ENCODE data around the gene CATSPERB.

CATSPERB gene

GRCh38 chr14:91654836-91655235, 77.0 kb downstream of the CATSPERB start:
- no CpG with 5 or more reads among the region's 1 CpG for WGBS, 2 donors (ENCODE audit: extremely low coverage in 2 of 2, insufficient read length in 2 of 2, insufficient replicate concordance in 1 of 2)
- no peak overlapping the region for H4K91ac ChIP-seq (ENCODE audit: low read depth, low read length, poor library complexity)

GRCh38 chr14:91653451-91653850, 78.4 kb downstream of the CATSPERB start:
- H3K79me1 ChIP-seq (ENCODE audit: low read depth, low read length), result no peaks in the 10 kb centered on the region
- H3K4me3 ChIP-seq (ENCODE audit: low read length in 2 of 2), result no peak overlapping the region
- no peak overlapping the region for H2AK5ac ChIP-seq (ENCODE audit: low read depth, low read length)
- no peak overlapping the region for H4K91ac ChIP-seq (ENCODE audit: low read depth, low read length, poor library complexity)
- no peak overlapping the region for H3K18ac ChIP-seq (ENCODE audit: low read length)
- no peak overlapping the region for H2BK12ac ChIP-seq (ENCODE audit: low read length)
- no peak overlapping the region for H2BK120ac ChIP-seq (ENCODE audit: low read depth, low read length)
- no peaks in the 10 kb centered on the region for H3K27me3 ChIP-seq (ENCODE audit: control insufficient read depth in 3 of 3, insufficient read depth in 3 of 3, low read depth in 1 of 3, low read length in 3 of 3)
- H3K9ac ChIP-seq (ENCODE audit: low read depth, low read length, poor library complexity), result no peak overlapping the region
- H3K9me3 ChIP-seq (replicated peaks in 1 of 2; ENCODE audit: control insufficient read depth in 2 of 2, insufficient read depth in 1 of 2, low read depth in 1 of 2, low read length in 2 of 2), result no peaks in the 10 kb centered on the region
- no peak overlapping the region for H3K4ac ChIP-seq (ENCODE audit: low read length)
- H3K4me2 ChIP-seq (ENCODE audit: insufficient read depth, low read length, poor library complexity, severe bottlenecking), result no peak overlapping the region
- no peak overlapping the region for H4K8ac ChIP-seq (ENCODE audit: low read depth, low read length)
- no CpG with 5 or more reads among the region's 2 CpGs for whole genome bisulfite sequencing, 2 donors (ENCODE audit: extremely low coverage in 2 of 2, insufficient read length in 2 of 2, insufficient replicate concordance in 1 of 2)
- DNase-seq (ENCODE audit: low spot score), result no peak
- H3K14ac ChIP-seq (ENCODE audit: low read length), result no peak overlapping the region
- H3K27ac ChIP-seq (replicated peaks; ENCODE audit: low read length), result no peak overlapping the region
- H2BK15ac ChIP-seq (ENCODE audit: low read length), result no peak overlapping the region
- H2BK5ac ChIP-seq (ENCODE audit: low read length), result no peak overlapping the region
- no peaks in the 10 kb centered on the region for H3K4me1 ChIP-seq (ENCODE audit: control insufficient read depth in 2 of 2, insufficient read depth in 1 of 2, low read depth in 1 of 2, low read length in 2 of 2)
- no peak overlapping the region for H2AFZ ChIP-seq (ENCODE audit: low read length)
- H3K23ac ChIP-seq (ENCODE audit: low read depth, low read length, poor library complexity), result no peak overlapping the region
- H3K36me3 ChIP-seq (replicated peaks in 1 of 2; ENCODE audit: control insufficient read depth in 2 of 2, insufficient read depth in 2 of 2, low read length in 2 of 2), result no peaks in the 10 kb centered on the region

More at GRCh38 chr14:91654836-91655235, 77.0 kb downstream of the CATSPERB start:
- no peak overlapping the region for H3K14ac ChIP-seq (ENCODE audit: low read length)
- H3K23ac ChIP-seq (ENCODE audit: low read depth, low read length, poor library complexity), result no peak overlapping the region
- H3K9ac ChIP-seq (ENCODE audit: low read depth, low read length, poor library complexity), result no peak overlapping the region
- no peak overlapping the region for H2BK5ac ChIP-seq (ENCODE audit: low read length)
- H2AK5ac ChIP-seq (ENCODE audit: low read depth, low read length), result no peak overlapping the region
- H3K27me3 ChIP-seq (ENCODE audit: control insufficient read depth in 3 of 3, insufficient read depth in 3 of 3, low read depth in 1 of 3, low read length in 3 of 3), result no peaks in the 10 kb centered on the region
- no peak overlapping the region for H3K4me3 ChIP-seq (ENCODE audit: low read length in 2 of 2)
- no peak overlapping the region for H3K4ac ChIP-seq (ENCODE audit: low read length)
- no peak overlapping the region for H4K8ac ChIP-seq (ENCODE audit: low read depth, low read length)
- no peaks in the 10 kb centered on the region for H3K36me3 ChIP-seq (replicated peaks in 1 of 2; ENCODE audit: control insufficient read depth in 2 of 2, insufficient read depth in 2 of 2, low read length in 2 of 2)
- DNase-seq (ENCODE audit: low spot score), result no peak
- no peak overlapping the region for H2AFZ ChIP-seq (ENCODE audit: low read length)
- no peaks in the 10 kb centered on the region for H3K9me3 ChIP-seq (replicated peaks in 1 of 2; ENCODE audit: control insufficient read depth in 2 of 2, insufficient read depth in 1 of 2, low read depth in 1 of 2, low read length in 2 of 2)
- H3K4me1 ChIP-seq (ENCODE audit: control insufficient read depth in 2 of 2, insufficient read depth in 1 of 2, low read depth in 1 of 2, low read length in 2 of 2), result no peaks in the 10 kb centered on the region
- no peak overlapping the region for H2BK15ac ChIP-seq (ENCODE audit: low read length)
- H3K79me1 ChIP-seq (ENCODE audit: low read depth, low read length), result no peaks in the 10 kb centered on the region
- H2BK12ac ChIP-seq (ENCODE audit: low read length), result no peak overlapping the region
- H3K27ac ChIP-seq (replicated peaks; ENCODE audit: low read length), result no peak overlapping the region
- H2BK120ac ChIP-seq (ENCODE audit: low read depth, low read length), result no peak overlapping the region
- no peak overlapping the region for H3K4me2 ChIP-seq (ENCODE audit: insufficient read depth, low read length, poor library complexity, severe bottlenecking)
- H3K18ac ChIP-seq (ENCODE audit: low read length), result no peak overlapping the region

- Histone ChIP-seq H2AFZ (ENCODE audit: low read length) (no peak overlapping the region), H3K9me3 (replicated peaks in 1 of 2; ENCODE audit: control insufficient read depth in 2 of 2, insufficient read depth in 1 of 2, low read depth in 1 of 2, low read length in 2 of 2) (no peaks in the 10 kb centered on the region), H4K91ac (ENCODE audit: low read depth, low read length, poor library complexity) (no peak overlapping the region), H3K79me1 (ENCODE audit: low read depth, low read length) (no peaks in the 10 kb centered on the region), H3K4me1 (ENCODE audit: control insufficient read depth in 2 of 2, insufficient read depth in 1 of 2, low read depth in 1 of 2, low read length in 2 of 2) (no peaks in the 10 kb centered on the region), H3K4me3 (ENCODE audit: low read length in 2 of 2) (no peak overlapping the region), H3K18ac (ENCODE audit: low read length) (no peak overlapping the region), H2AK5ac (ENCODE audit: low read depth, low read length) (no peak overlapping the region), H4K8ac (ENCODE audit: low read depth, low read length) (no peak overlapping the region), H3K27me3 (ENCODE audit: control insufficient read depth in 3 of 3, insufficient read depth in 3 of 3, low read depth in 1 of 3, low read length in 3 of 3) (no peaks in the 10 kb centered on the region), H2BK120ac (ENCODE audit: low read depth, low read length) (no peak overlapping the region), H2BK5ac (ENCODE audit: low read length) (no peak overlapping the region), H2BK15ac (ENCODE audit: low read length) (no peak overlapping the region), H3K4me2 (ENCODE audit: insufficient read depth, low read length, poor library complexity, severe bottlenecking) (no peak overlapping the region), H3K27ac (replicated peaks; ENCODE audit: low read length) (no peak overlapping the region), H3K14ac (ENCODE audit: low read length) (no peak overlapping the region), H3K36me3 (replicated peaks in 1 of 2; ENCODE audit: control insufficient read depth in 2 of 2, insufficient read depth in 2 of 2, low read length in 2 of 2) (no peaks in the 10 kb centered on the region), H3K23ac (ENCODE audit: low read depth, low read length, poor library complexity) (no peak overlapping the region), H2BK12ac (ENCODE audit: low read length) (no peak overlapping the region), H3K4ac (ENCODE audit: low read length) (no peak overlapping the region), H3K9ac (ENCODE audit: low read depth, low read length, poor library complexity) (no peak overlapping the region)
- no CpG with 5 or more reads among the region's 2 CpGs for WGBS, 2 donors (ENCODE audit: extremely low coverage in 2 of 2, insufficient read length in 2 of 2, insufficient replicate concordance in 1 of 2)
- no peak for DNase-seq (ENCODE audit: low spot score)
Measured at GRCh38 chr14:91649930-91650329, 82.0 kb downstream of the CATSPERB start.

- no peak overlapping the region for H3K4me2 ChIP-seq (ENCODE audit: insufficient read depth, low read length, poor library complexity, severe bottlenecking)
- DNase-seq (ENCODE audit: low spot score), result no peak
- no peak overlapping the region for H2AK5ac ChIP-seq (ENCODE audit: low read depth, low read length)
- H3K18ac ChIP-seq (ENCODE audit: low read length), result no peak overlapping the region
- H3K27ac ChIP-seq (replicated peaks; ENCODE audit: low read length), result no peak overlapping the region
- no peak overlapping the region for H2BK15ac ChIP-seq (ENCODE audit: low read length)
- H2BK12ac ChIP-seq (ENCODE audit: low read length), result no peak overlapping the region
- no peak overlapping the region for H3K4me3 ChIP-seq (ENCODE audit: low read length in 2 of 2)
- no peak overlapping the region for H2AFZ ChIP-seq (ENCODE audit: low read length)
- H2BK120ac ChIP-seq (ENCODE audit: low read depth, low read length), result no peak overlapping the region
- no CpG with 5 or more reads among the region's 1 CpG for WGBS, 2 donors (ENCODE audit: extremely low coverage in 2 of 2, insufficient read length in 2 of 2, insufficient replicate concordance in 1 of 2)
- H3K79me1 ChIP-seq (ENCODE audit: low read depth, low read length), result no peaks in the 10 kb centered on the region
- no peak overlapping the region for H3K4ac ChIP-seq (ENCODE audit: low read length)
- H3K9ac ChIP-seq (ENCODE audit: low read depth, low read length, poor library complexity), result no peak overlapping the region
- no peaks in the 10 kb centered on the region for H3K9me3 ChIP-seq (replicated peaks in 1 of 2; ENCODE audit: control insufficient read depth in 2 of 2, insufficient read depth in 1 of 2, low read depth in 1 of 2, low read length in 2 of 2)
- H3K27me3 ChIP-seq (ENCODE audit: control insufficient read depth in 3 of 3, insufficient read depth in 3 of 3, low read depth in 1 of 3, low read length in 3 of 3), result no peaks in the 10 kb centered on the region
- H3K14ac ChIP-seq (ENCODE audit: low read length), result no peak overlapping the region
- H4K8ac ChIP-seq (ENCODE audit: low read depth, low read length), result no peak overlapping the region
- H3K36me3 ChIP-seq (replicated peaks in 1 of 2; ENCODE audit: control insufficient read depth in 2 of 2, insufficient read depth in 2 of 2, low read length in 2 of 2), result no peaks in the 10 kb centered on the region
- H3K4me1 ChIP-seq (ENCODE audit: control insufficient read depth in 2 of 2, insufficient read depth in 1 of 2, low read depth in 1 of 2, low read length in 2 of 2), result no peaks in the 10 kb centered on the region
- H2BK5ac ChIP-seq (ENCODE audit: low read length), result no peak overlapping the region
- no peak overlapping the region for H3K23ac ChIP-seq (ENCODE audit: low read depth, low read length, poor library complexity)
- H4K91ac ChIP-seq (ENCODE audit: low read depth, low read length, poor library complexity), result no peak overlapping the region
Measured at GRCh38 chr14:91647856-91648255, 84.0 kb downstream of the CATSPERB start.
